NCI-H2081 (cell line): ENCODE data around the gene TNFRSF19.
A peak's percentile ranks its signal among the peaks of the same experiment; 100 is the strongest.
"Not testable (repeated sequence)": the region's sequence is repeated elsewhere in the genome, so short reads cannot be mapped to it uniquely, and the experiment has no call there.

ENCODE experiments used
- DNase-seq, 2 experiments: peaks; one replicate each; lab custom pipeline; 2025; lab: John Stamatoyannopoulos, UW

The TNFRSF19 gene

GRCh38 chr13:23570921-23571315, 706 bp downstream of the TNFRSF19 start:
- DNase-seq, result no peak

- DNase-seq, result no peak
Measured at GRCh38 chr13:23571431-23571830, 1.2 kb downstream of the TNFRSF19 start.

GRCh38 chr13:23572836-23573235, 2.6 kb downstream of the TNFRSF19 start:
- DNase-seq, result no peak

GRCh38 chr13:23574421-23575145, 4.4 kb downstream of the TNFRSF19 start:
- no peak for DNase-seq

GRCh38 chr13:23575632-23576031, 5.4 kb downstream of the TNFRSF19 start:
- no peak for DNase-seq

- peak; percentile 39 to 46 for DNase-seq
Measured at GRCh38 chr13:23578411-23579071, 8.3 kb downstream of the TNFRSF19 start.

GRCh38 chr13:23579072-23579895, 9.1 kb downstream of the TNFRSF19 start:
- DNase-seq, result peak; percentile 75 to 83

GRCh38 chr13:23579896-23580683, 9.9 kb downstream of the TNFRSF19 start:
- no peak for DNase-seq

- DNase-seq, result no peak
Measured at GRCh38 chr13:23580684-23581060, 10.5 kb downstream of the TNFRSF19 start.

- no peak for DNase-seq
Measured at GRCh38 chr13:23583491-23583890, 13.3 kb downstream of the TNFRSF19 start.

GRCh38 chr13:23584275-23584674, 14.1 kb downstream of the TNFRSF19 start:
- no peak for DNase-seq

GRCh38 chr13:23586336-23586735, 16.1 kb downstream of the TNFRSF19 start:
- DNase-seq, result no peak

- no peak for DNase-seq
Measured at GRCh38 chr13:23588666-23589065, 18.5 kb downstream of the TNFRSF19 start.

- DNase-seq, result no peak
Measured at GRCh38 chr13:23592596-23592995, 22.4 kb downstream of the TNFRSF19 start.

GRCh38 chr13:23593148-23593547, 22.9 kb downstream of the TNFRSF19 start:
- DNase-seq, result no peak

GRCh38 chr13:23594290-23594689, 24.1 kb downstream of the TNFRSF19 start:
- not testable (repeated sequence) for DNase-seq

- no peak for DNase-seq
Measured at GRCh38 chr13:23598369-23598768, 28.2 kb downstream of the TNFRSF19 start.

GRCh38 chr13:23599083-23599925, 29.1 kb downstream of the TNFRSF19 start:
- no peak for DNase-seq

- DNase-seq, result no peak
Measured at GRCh38 chr13:23600100-23600499, 29.9 kb downstream of the TNFRSF19 start.

- DNase-seq, result no peak
Measured at GRCh38 chr13:23600534-23600933, 30.3 kb downstream of the TNFRSF19 start.

GRCh38 chr13:23605831-23606230, 35.6 kb downstream of the TNFRSF19 start:
- no peak for DNase-seq
